ENCODE data around the gene CAMK4.

DNA sequence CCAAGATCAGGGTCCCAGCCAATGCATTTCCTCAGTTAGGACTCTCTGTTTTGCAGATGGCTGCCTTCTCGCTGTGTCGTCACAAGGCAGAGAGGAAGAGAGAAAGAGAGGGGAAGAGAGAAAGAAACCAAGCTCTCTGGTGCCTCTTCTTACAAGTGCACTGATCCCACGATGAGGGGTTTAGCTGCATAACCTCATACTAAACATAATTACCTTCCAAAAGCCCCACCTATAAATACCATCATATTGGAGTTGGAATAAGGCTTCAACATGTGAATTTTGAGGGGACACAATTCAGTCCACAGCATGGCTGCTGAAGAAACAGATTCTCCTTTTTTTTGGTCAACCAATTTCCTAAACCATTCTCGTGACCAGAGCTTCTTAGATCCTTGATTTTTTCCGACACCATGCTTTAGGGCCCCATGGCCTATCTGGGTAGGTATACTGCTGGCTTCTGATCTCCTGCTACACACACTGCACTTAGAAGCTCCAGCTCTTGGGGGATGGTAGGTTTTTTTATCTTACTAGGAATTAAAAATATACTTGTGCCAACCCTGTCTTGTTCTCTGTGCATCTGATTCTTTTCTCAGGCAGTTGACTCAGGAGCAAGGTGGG is 5.1 kb downstream of the CAMK4 start:
- TF ChIP-seq, protein P1, sequence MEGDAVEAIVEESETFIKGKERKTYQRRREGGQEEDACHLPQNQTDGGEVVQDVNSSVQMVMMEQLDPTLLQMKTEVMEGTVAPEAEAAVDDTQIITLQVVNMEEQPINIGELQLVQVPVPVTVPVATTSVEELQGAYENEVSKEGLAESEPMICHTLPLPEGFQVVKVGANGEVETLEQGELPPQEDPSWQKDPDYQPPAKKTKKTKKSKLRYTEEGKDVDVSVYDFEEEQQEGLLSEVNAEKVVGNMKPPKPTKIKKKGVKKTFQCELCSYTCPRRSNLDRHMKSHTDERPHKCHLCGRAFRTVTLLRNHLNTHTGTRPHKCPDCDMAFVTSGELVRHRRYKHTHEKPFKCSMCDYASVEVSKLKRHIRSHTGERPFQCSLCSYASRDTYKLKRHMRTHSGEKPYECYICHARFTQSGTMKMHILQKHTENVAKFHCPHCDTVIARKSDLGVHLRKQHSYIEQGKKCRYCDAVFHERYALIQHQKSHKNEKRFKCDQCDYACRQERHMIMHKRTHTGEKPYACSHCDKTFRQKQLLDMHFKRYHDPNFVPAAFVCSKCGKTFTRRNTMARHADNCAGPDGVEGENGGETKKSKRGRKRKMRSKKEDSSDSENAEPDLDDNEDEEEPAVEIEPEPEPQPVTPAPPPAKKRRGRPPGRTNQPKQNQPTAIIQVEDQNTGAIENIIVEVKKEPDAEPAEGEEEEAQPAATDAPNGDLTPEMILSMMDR (IDR thresholded peaks at IDR 0.05 in 2 of 3, conservative IDR thresholded peaks at IDR 0.05 in 1 of 3; ENCODE audit: borderline replicate concordance in 1 of 3, insufficient read depth in 1 of 3, low read depth in 2 of 3, low read length in 2 of 3): no peak
- TF ChIP-seq EZH2 (IDR thresholded peaks at IDR 0.05) (no peak), CEBPB (IDR thresholded peaks at IDR 0.05; ENCODE audit: low read depth) (no peak), FOSL1 (IDR thresholded peaks at IDR 0.05; ENCODE audit: low read depth) (no peak), RAD21 (IDR thresholded peaks at IDR 0.05; ENCODE audit: low read depth) (no peak), ZNF274 (IDR thresholded peaks at IDR 0.05; ENCODE audit: low read depth, low read length) (no peak)

Data from HCT116 (cell line).